Esophagus squamous epithelium (tissue), 5 donors: ENCODE measurements around the gene CCSER1. TPM values are rescaled to one million over a fixed set of nuclear protein-coding genes. Genes with fewer than 3 reads are reported as not detected.
"Not testable (repeated sequence)": the region's sequence is repeated elsewhere in the genome, so short reads cannot be mapped to it uniquely, and the experiment has no call there.

Experiments used
- DNase-seq: peaks from one replicate; lab custom pipeline; 2025; lab: John Stamatoyannopoulos, UW
- H3K27ac ChIP-seq, 4 donors: fragments of 200-600 bp; sonication (generic); one replicate each; pipeline ENCODE4 v1.5.1; 2016 to 2019; ENCODE audit warnings: mild to moderate bottlenecking in 1 of 4
- H3K27me3 ChIP-seq, 4 donors: fragments of 200-600 bp; sonication (generic); 1 replicate in 3 of 4; 2 replicates in 1 of 4; pipeline versions ENCODE4 v1.5.1 to v1.6.0; 2017 to 2021; ENCODE audit warnings: antibody characterized with exemption in 1 of 4
- H3K36me3 ChIP-seq, 3 donors: fragments of 200-600 bp; sonication (generic); one replicate each; pipeline ENCODE4 v1.5.1; 2016 to 2019
- H3K4me1 ChIP-seq, 3 donors: fragments of 200-600 bp; sonication (generic); one replicate each; pipeline ENCODE4 v1.5.1; 2017 to 2019
- H3K4me3 ChIP-seq, 4 donors: fragments of 200-600 bp; sonication (generic); 1 replicate in 3 of 4; 2 replicates in 1 of 4; pipeline ENCODE4 v1.5.1; 2016 to 2019; ENCODE audit warnings: mild to moderate bottlenecking in 2 of 4, moderate library complexity in 1 of 4
- H3K9me3 ChIP-seq, 3 donors: fragments of 200-600 bp; sonication (generic); one replicate each; pipeline ENCODE4 v1.5.1; 2016 to 2019
- CTCF ChIP-seq, 6 experiments: fragments of 450-650 bp in 4 of 6; fragments of 200-600 bp in 2 of 6; sonication (generic) in 2 of 6; IDR thresholded peaks; one replicate each; pipeline ENCODE4 v1.5.1; 2016 to 2019; ENCODE audit warnings: antibody characterized with exemption in 6 of 6, mild to moderate bottlenecking in 4 of 6, moderate library complexity in 4 of 6
- POLR2A ChIP-seq, 4 donors: fragments of 450-650 bp; IDR thresholded peaks; one replicate each; pipeline ENCODE4 v1.6.1; 2017; ENCODE audit warnings: antibody characterized with exemption in 4 of 4, mild to moderate bottlenecking in 4 of 4, moderate library complexity in 3 of 4
- WGBS, 2 donors: methylation state at CpG; one replicate each; pipeline ENCODE4 v1.1.5; 2018; 5-methylcytosine and 5-hydroxymethylcytosine counted together
- intact Hi-C: fragments of 100-400 bp; cut with DNase I; formaldehyde crosslinking; loops from one replicate; pipeline ENCODE4 v1.15.0; 2022
- total RNA-seq, 4 donors: library from RNA; depleted of rRNA; stranded (reverse); fragments of >200 nt; gene quantifications; one replicate each; pipeline ENCODE4 v1.1.0, GENCODE V29; 2016
- donor health status: DM: yes; HTN: yes; CAD: no.

The CCSER1 gene
- total RNA-seq, 4 donors from 2014 or later = 1.2 to 12.4 (median 2.2) TPM

- intact Hi-C loops = no loop called here
- Histone ChIP-seq H3K4me3 (no peak overlapping the region), H3K27me3 (no peaks in the 10 kb centered on the region), H3K4me1 (peaks cover 0 to 10% (median 0%) of the 10 kb centered on the region in 3 donors), H3K36me3 (no peaks in the 10 kb centered on the region), H3K9me3 (peaks cover 0 to 2% (median 0%) of the 10 kb centered on the region in 3 donors), H3K27ac (no peak overlapping the region)
- DNase-seq = no peak
- 60 to 73% methylated on average over 8 of the region's 8 CpGs for WGBS, 2 donors
- TF ChIP-seq POLR2A (IDR thresholded peaks at IDR 0.05) (no peak), CTCF (IDR thresholded peaks at IDR 0.05) (no peak)
Measured at GRCh38 chr4:91359041-91360031, 1232.1 kb downstream of the CCSER1 start.

GRCh38 chr4:91362125-91362524, 1234.9 kb downstream of the CCSER1 start:
- no peaks in the 10 kb centered on the region for H3K36me3 ChIP-seq
- peaks cover 0 to 10% (median 0%) of the 10 kb centered on the region in 3 donors for H3K4me1 ChIP-seq
- TF ChIP-seq POLR2A (IDR thresholded peaks at IDR 0.05) (no peak), CTCF (IDR thresholded peaks at IDR 0.05) (no peak)
- DNase-seq = no peak
- no peaks in the 10 kb centered on the region for H3K27me3 ChIP-seq
- intact Hi-C loops = no loop called here
- no peak overlapping the region for H3K4me3 ChIP-seq
- H3K27ac ChIP-seq = no peak overlapping the region
- WGBS, 2 donors = 67 to 71% methylated on average over 1 of the region's 1 CpG
- no peaks in the 10 kb centered on the region for H3K9me3 ChIP-seq

GRCh38 chr4:91366554-91366953, 1239.4 kb downstream of the CCSER1 start:
- DNase-seq = no peak
- Histone ChIP-seq H3K4me3 (no peak overlapping the region), H3K36me3 (no peaks in the 10 kb centered on the region), H3K27ac (no peak overlapping the region), H3K4me1 (no peaks in the 10 kb centered on the region), H3K27me3 (no peaks in the 10 kb centered on the region), H3K9me3 (no peaks in the 10 kb centered on the region)
- intact Hi-C loops = no loop called here
- TF ChIP-seq POLR2A (IDR thresholded peaks at IDR 0.05) (no peak), CTCF (IDR thresholded peaks at IDR 0.05) (no peak)

- 89 to 92% methylated on average over 3 of the region's 3 CpGs for WGBS, 2 donors
- H3K36me3 ChIP-seq = no peaks in the 10 kb centered on the region
- intact Hi-C loops = no loop called here
- TF ChIP-seq POLR2A (IDR thresholded peaks at IDR 0.05) (no peak), CTCF (IDR thresholded peaks at IDR 0.05) (no peak)
- H3K4me3 ChIP-seq = no peak overlapping the region
- H3K27me3 ChIP-seq = no peaks in the 10 kb centered on the region
- DNase-seq = no peak
- no peaks in the 10 kb centered on the region for H3K9me3 ChIP-seq
- H3K27ac ChIP-seq = no peak overlapping the region
- no peaks in the 10 kb centered on the region for H3K4me1 ChIP-seq
Measured at GRCh38 chr4:91369116-91369515, 1241.9 kb downstream of the CCSER1 start.

GRCh38 chr4:91373546-91373945, 1246.4 kb downstream of the CCSER1 start:
- TF ChIP-seq POLR2A (IDR thresholded peaks at IDR 0.05) = no peak
- no peak for TF ChIP-seq CTCF (IDR thresholded peaks at IDR 0.05)
- H3K4me1 ChIP-seq = no peaks in the 10 kb centered on the region
- H3K36me3 ChIP-seq = no peaks in the 10 kb centered on the region
- H3K27me3 ChIP-seq = no peaks in the 10 kb centered on the region
- no peak overlapping the region for H3K4me3 ChIP-seq
- no peak overlapping the region for H3K27ac ChIP-seq
- intact Hi-C loops = no loop called here
- no peak for DNase-seq
- 25 to 32% methylated on average over 4 of the region's 4 CpGs for WGBS, 2 donors
- H3K9me3 ChIP-seq = no peaks in the 10 kb centered on the region

- H3K4me1 ChIP-seq, H3K9me3 ChIP-seq, DNase-seq, H3K27me3 ChIP-seq, intact Hi-C loops, H3K4me3 ChIP-seq, H3K27ac ChIP-seq, H3K36me3 ChIP-seq: not testable (repeated sequence)
- 65 to 68% methylated on average over 7 of the region's 7 CpGs for WGBS, 2 donors
Measured at GRCh38 chr4:91405431-91405830, 1278.2 kb downstream of the CCSER1 start.
